A673 (cell line): ENCODE measurements around the gene SUSD6.

Experiments
- CTCF ChIP-seq: fragments of 300-800, 200-600 bp; sonication (generic); conservative IDR thresholded peaks from 2 replicates; pipeline ENCODE4 v1.5.1; 2017; ENCODE audit warnings: low read depth, mild to moderate bottlenecking, antibody characterized with exemption, low read length, moderate library complexity, mixed read lengths
- EZH2 ChIP-seq: fragments of 200-600 bp; sonication (generic); IDR thresholded peaks from 2 replicates; pipeline ENCODE4 v1.6.1; 2017; ENCODE audit warnings: borderline replicate concordance, low read depth, mild to moderate bottlenecking, mixed read lengths, antibody characterized with exemption, low read length; ENCODE audit not compliant: poor library complexity, severe bottlenecking

GRCh38 chr14:69687606-69688298 lies 76.4 kb downstream of the SUSD6 start:
- TF ChIP-seq CTCF (no peak), EZH2 (no peak)
